GF-D8 (cell line): ENCODE measurements around the gene CCDC146.
"Not testable (repeated sequence)": the region's sequence is repeated elsewhere in the genome, so short reads cannot be mapped to it uniquely, and the experiment has no call there.

ENCODE experiments used
- DNase-seq: peaks from one replicate; lab custom pipeline; 2025; lab: John Stamatoyannopoulos, UW

The CCDC146 gene

GRCh38 chr7:77246026-77246640 is 123.7 kb downstream of the CCDC146 start:
- no peak for DNase-seq

- DNase-seq, result peak; percentile 56
Observed at GRCh38 chr7:77247206-77247850, 124.9 kb downstream of the CCDC146 start.

GRCh38 chr7:77248154-77248553 is 125.7 kb downstream of the CCDC146 start:
- DNase-seq, result no peak

- DNase-seq, result no peak
Observed at GRCh38 chr7:77252506-77252905, 130.1 kb downstream of the CCDC146 start.

GRCh38 chr7:77253151-77253550 is 130.7 kb downstream of the CCDC146 start:
- no peak for DNase-seq

GRCh38 chr7:77254429-77254828 is 132.0 kb downstream of the CCDC146 start:
- no peak for DNase-seq

GRCh38 chr7:77254915-77255314 is 132.5 kb downstream of the CCDC146 start:
- no peak for DNase-seq

GRCh38 chr7:77258014-77258413 is 135.6 kb downstream of the CCDC146 start:
- no peak for DNase-seq

GRCh38 chr7:77258593-77258992 is 136.2 kb downstream of the CCDC146 start:
- no peak for DNase-seq

- DNase-seq, result no peak
Observed at GRCh38 chr7:77262316-77262715, 139.9 kb downstream of the CCDC146 start.

- no peak for DNase-seq
Observed at GRCh38 chr7:77265666-77266065, 143.3 kb downstream of the CCDC146 start.

- no peak for DNase-seq
Observed at GRCh38 chr7:77266291-77266794, 143.9 kb downstream of the CCDC146 start.

GRCh38 chr7:77269360-77270093 is 147.1 kb downstream of the CCDC146 start:
- no peak for DNase-seq

GRCh38 chr7:77270094-77270480 is 147.7 kb downstream of the CCDC146 start:
- DNase-seq, result no peak

GRCh38 chr7:77271766-77272165 is 149.4 kb downstream of the CCDC146 start:
- DNase-seq, result no peak

- not testable (repeated sequence) for DNase-seq
Observed at GRCh38 chr7:77275663-77276062, 153.2 kb downstream of the CCDC146 start.

- DNase-seq, result no peak
Observed at GRCh38 chr7:77276120-77276519, 153.7 kb downstream of the CCDC146 start.

GRCh38 chr7:77281780-77282478 is 159.5 kb downstream of the CCDC146 start:
- no peak for DNase-seq

- no peak for DNase-seq
Observed at GRCh38 chr7:77282897-77283296, 160.5 kb downstream of the CCDC146 start.

GRCh38 chr7:77284005-77284404 is 161.6 kb downstream of the CCDC146 start:
- DNase-seq, result no peak

GRCh38 chr7:77284616-77285015 is 162.2 kb downstream of the CCDC146 start:
- DNase-seq, result no peak

- no peak for DNase-seq
Observed at GRCh38 chr7:77288676-77289320, 166.4 kb downstream of the CCDC146 start.
